GM19468 (cell line): ENCODE results near the gene SELENOT.
"Not testable (repeated sequence)": the region's sequence is repeated elsewhere in the genome, so short reads cannot be mapped to it uniquely, and the experiment has no call there.

Experiments used
- ATAC-seq: cut with Tn5 transposase; IDR thresholded peaks from one replicate; pipeline ENCODE4 v1.9.1; 2021; ENCODE audit warnings: mild to moderate bottlenecking, moderate library complexity, moderate number of reproducible peaks; ENCODE audit not compliant: unreplicated experiment; ENCODE audit errors: extremely low read depth

Gene SELENOT

GRCh38 chr3:150605998-150606641, 3.0 kb downstream of the SELENOT start:
- ATAC-seq: no peak

GRCh38 chr3:150607267-150608065, 4.3 kb downstream of the SELENOT start:
- ATAC-seq: no peak

GRCh38 chr3:150609988-150610387, 6.9 kb downstream of the SELENOT start:
- ATAC-seq: no peak

DNA sequence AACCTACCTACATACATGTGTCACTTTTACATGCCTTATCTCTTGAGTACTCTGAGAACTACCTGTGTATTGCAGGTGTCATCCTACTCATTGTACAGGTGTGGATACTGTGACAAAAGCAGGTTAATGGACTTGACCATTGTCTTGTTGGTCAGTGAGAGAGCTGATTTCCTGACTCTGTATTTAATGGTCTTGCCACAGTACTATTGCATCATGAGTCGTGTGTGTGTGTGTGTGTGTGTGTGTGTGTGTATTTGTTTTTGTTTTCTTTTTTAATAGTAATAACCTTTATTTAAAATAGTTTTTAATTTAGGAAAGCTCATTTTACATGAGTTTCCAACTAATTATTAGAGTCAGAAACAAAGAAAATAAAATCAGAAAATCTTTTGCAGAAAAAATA, 7.7 kb downstream of the SELENOT start:
- no peak for ATAC-seq

DNA sequence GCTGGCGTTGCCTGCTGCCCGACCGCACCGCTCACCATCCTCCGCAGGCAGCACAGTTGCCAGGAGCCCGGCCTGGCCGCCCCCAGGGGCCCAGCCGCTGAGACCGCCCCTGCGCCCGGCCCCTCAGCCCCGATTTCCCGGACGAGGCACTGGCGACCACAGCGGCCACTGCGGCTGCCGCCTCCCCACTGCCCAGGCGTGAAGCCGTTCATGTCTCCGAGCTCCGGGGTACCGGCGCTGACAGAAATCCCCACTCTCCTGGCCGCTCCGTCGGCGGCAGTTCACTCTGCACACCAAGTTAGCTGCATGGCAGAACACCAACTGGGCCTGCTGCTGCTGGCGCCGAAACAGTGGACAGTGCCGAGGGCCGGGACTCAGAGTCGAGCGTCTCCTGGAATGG, 8.5 kb downstream of the SELENOT start:
- no peak for ATAC-seq

- ATAC-seq: no peak
Measured at GRCh38 chr3:150612494-150612893, 9.4 kb downstream of the SELENOT start.

GRCh38 chr3:150613034-150613433, 9.9 kb downstream of the SELENOT start:
- ATAC-seq: no peak

DNA sequence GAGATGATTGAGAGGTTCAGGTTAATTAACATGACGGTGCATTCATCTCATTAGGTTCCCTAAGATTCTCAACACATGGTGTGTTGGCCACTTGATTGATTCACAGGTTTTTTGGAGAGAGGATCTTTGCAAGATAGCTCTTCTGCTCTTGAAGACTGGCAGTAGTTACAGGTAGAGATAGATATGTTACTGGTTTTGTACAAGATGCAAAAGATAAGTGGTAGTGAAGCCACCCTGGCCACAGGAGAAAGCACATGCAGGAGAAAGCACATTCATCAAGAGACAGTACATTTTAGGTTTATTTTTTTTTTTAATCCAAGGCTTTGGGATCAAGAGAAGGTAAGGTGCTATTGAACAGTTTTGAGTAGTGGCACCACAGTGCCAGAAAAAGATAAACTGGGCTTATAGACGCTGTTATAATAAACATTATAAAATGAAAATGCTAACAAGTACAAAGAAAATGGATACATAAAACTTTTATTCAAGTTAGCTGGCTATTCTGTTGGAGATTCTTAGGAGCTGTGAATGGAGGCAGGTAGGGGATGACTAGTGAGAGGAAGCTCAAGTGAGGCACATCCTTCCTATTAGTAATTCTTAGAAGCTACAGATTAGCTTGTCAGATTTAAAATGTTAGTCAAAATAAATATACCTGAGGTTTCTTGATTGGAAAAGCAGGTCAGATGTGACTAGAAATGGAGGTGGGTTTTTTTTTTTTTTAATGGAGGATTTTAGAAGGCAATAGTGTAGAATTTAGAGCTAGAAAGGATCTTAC, 10.8 kb downstream of the SELENOT start:
- ATAC-seq: no peak

GRCh38 chr3:150620002-150620689, 17.0 kb downstream of the SELENOT start:
- no peak for ATAC-seq

GRCh38 chr3:150622955-150623354, 19.8 kb downstream of the SELENOT start:
- ATAC-seq: not testable (repeated sequence)

DNA sequence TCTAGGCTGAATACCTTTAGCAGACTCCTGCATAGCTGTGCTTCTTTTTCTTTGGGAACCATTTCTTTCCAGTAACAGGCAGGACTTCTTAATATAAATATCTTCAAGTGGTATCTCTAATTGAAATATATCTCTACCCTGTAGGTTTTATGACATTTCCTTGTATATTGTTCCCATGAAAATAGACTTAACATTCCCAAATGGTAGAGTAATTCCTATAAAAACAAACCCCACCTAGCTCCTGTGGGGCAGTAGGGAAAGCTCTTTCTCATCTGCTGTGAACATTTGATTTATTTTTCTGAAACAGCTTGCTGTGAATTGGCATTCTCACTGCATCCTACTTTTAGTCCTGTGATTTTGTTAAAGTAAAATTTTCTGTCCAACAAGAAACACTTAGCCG, 20.8 kb downstream of the SELENOT start:
- ATAC-seq: no peak

GRCh38 chr3:150626148-150626930, 23.2 kb downstream of the SELENOT start:
- ATAC-seq: no peak

GRCh38 chr3:150627557-150627956, 24.4 kb downstream of the SELENOT start:
- ATAC-seq: no peak

- no peak for ATAC-seq
Measured at GRCh38 chr3:150631515-150632221, 28.5 kb downstream of the SELENOT start.

GRCh38 chr3:150635076-150635475, 32.0 kb downstream of the SELENOT start:
- ATAC-seq: no peak

- ATAC-seq: no peak
Measured at GRCh38 chr3:150635526-150635925, 32.4 kb downstream of the SELENOT start.

DNA sequence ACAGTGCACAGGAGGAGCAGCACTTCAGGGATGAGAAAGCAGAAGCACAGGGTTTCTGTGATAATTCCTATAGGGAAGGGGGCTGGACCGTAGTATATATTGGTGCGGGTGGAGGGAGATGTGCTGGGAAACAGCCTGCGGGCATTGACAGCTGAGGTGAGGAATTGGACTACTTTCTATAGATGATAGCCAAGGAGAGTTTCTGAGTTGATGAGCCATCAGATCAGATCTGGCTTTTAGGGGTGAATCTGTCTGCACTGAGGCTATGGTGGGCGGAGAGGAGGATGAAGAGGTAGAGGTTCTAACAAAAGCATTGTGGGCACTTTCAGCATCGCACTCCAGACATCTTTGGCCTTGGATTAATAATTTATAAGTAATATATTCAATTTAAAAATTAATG, 33.1 kb downstream of the SELENOT start:
- no peak for ATAC-seq

DNA sequence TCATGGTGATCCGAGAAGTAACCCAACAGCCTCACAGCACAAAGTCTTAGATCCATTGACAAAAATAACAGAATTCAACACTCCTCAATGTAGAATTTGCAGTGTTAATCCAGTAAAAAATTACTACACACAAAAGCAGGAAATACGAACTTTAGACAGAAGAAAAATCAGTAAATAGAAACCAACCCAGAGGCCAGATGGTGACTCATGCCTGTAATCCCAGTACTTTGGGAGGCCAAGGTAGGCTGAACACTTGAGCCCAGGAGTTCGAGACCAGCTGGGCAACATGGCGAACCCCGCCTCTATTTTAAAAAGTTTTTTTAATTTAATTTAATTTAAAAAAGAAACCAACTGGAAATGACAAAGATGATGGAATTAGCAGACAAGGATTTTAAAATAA, 36.1 kb downstream of the SELENOT start:
- no peak for ATAC-seq

DNA sequence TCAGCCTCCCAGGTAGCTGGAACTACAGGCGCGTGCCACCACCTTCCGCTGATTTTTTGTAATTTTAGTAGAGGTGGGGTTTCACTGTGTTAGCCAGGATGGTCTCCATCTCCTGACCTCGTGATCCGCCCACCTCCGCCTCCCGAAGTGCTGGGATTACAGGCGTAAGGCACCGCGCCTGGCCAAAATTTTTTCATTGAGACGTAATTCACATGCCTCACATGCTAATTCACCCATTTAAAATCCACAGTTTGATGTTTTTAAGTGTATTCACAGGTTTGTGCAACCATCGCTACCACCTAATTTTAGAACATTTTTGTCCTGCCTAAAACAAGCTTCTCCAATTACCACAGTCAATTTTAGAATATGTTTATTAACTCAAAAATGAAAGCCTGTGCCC, 37.1 kb downstream of the SELENOT start:
- ATAC-seq: no peak
